ENCODE results near the gene ZBTB6.
"Not testable (repeated sequence)": the region's sequence is repeated elsewhere in the genome, so short reads cannot be mapped to it uniquely, and the experiment has no call there.

The ZBTB6 gene

GRCh38 chr9:122923947-122924346 is 10.8 kb upstream of the ZBTB6 start:
- DNase-seq (ENCODE audit: low read depth in 2 of 2) = no peak

- no peak for DNase-seq (ENCODE audit: low read depth in 2 of 2)
Observed at GRCh38 chr9:122922713-122923112, 9.6 kb upstream of the ZBTB6 start.

- DNase-seq (ENCODE audit: low read depth in 2 of 2) = no peak
Observed at GRCh38 chr9:122918310-122918709, 5.2 kb upstream of the ZBTB6 start.

- DNase-seq (ENCODE audit: low read depth in 2 of 2) = no peak
Observed at GRCh38 chr9:122912671-122912963, 506 bp downstream of the ZBTB6 start.

GRCh38 chr9:122906122-122906521 is 7.0 kb downstream of the ZBTB6 start:
- DNase-seq (ENCODE audit: low read depth in 2 of 2) = not testable (repeated sequence)

GRCh38 chr9:122904823-122905710 is 8.1 kb downstream of the ZBTB6 start, which contains the start of gene RC3H2:
TSS of gene RC3H2 (minus strand) at chr9:122905359. CDS start at chr9:122897509, 7,850 bp downstream.
- peak; percentile 84 to 91 for DNase-seq (ENCODE audit: low read depth in 2 of 2)

GRCh38 chr9:122904466-122904822 is 8.7 kb downstream of the ZBTB6 start:
- peak in 1 of 2 donors; percentile 20 for DNase-seq (ENCODE audit: low read depth in 2 of 2)

- DNase-seq (ENCODE audit: low read depth in 2 of 2) = no peak
Observed at GRCh38 chr9:122900791-122901190, 12.3 kb downstream of the ZBTB6 start.

- no peak for DNase-seq (ENCODE audit: low read depth in 2 of 2)
Observed at GRCh38 chr9:122897969-122898368, 15.2 kb downstream of the ZBTB6 start.

GRCh38 chr9:122888480-122888879 is 24.6 kb downstream of the ZBTB6 start:
- DNase-seq (ENCODE audit: low read depth in 2 of 2) = no peak

- no peak for DNase-seq (ENCODE audit: low read depth in 2 of 2)
Observed at GRCh38 chr9:122883125-122883524, 30.0 kb downstream of the ZBTB6 start.

GRCh38 chr9:122879443-122879842 is 33.7 kb downstream of the ZBTB6 start:
- no peak for DNase-seq (ENCODE audit: low read depth in 2 of 2)

GRCh38 chr9:122875523-122875922 is 37.6 kb downstream of the ZBTB6 start:
- DNase-seq (ENCODE audit: low read depth in 2 of 2) = no peak

- not testable (repeated sequence) for DNase-seq (ENCODE audit: low read depth in 2 of 2)
Observed at GRCh38 chr9:122867276-122867675, 45.8 kb downstream of the ZBTB6 start.

- DNase-seq (ENCODE audit: low read depth in 2 of 2) = no peak
Observed at GRCh38 chr9:122866079-122866478, 47.0 kb downstream of the ZBTB6 start.

- no peak for DNase-seq (ENCODE audit: low read depth in 2 of 2)
Observed at GRCh38 chr9:122865300-122865699, 47.8 kb downstream of the ZBTB6 start.

GRCh38 chr9:122863407-122863806 is 49.7 kb downstream of the ZBTB6 start:
- DNase-seq (ENCODE audit: low read depth in 2 of 2) = no peak

GRCh38 chr9:122860319-122861142 is 52.6 kb downstream of the ZBTB6 start:
- no peak for DNase-seq (ENCODE audit: low read depth in 2 of 2)
